OCI-LY7 (cell line): Measurements from ENCODE around the gene SALL3.

Source experiments
- CTCF ChIP-seq: fragments of 200-600 bp; sonication (generic); conservative IDR thresholded peaks from 2 replicates; pipeline ENCODE4 v1.5.1; 2014; ENCODE audit warnings: mild to moderate bottlenecking, antibody characterized with exemption, low read length, moderate library complexity, mixed read lengths
- EZH2phosphoT487 ChIP-seq: fragments of 200-600 bp; sonication (generic); IDR thresholded peaks from 2 replicates; pipeline ENCODE4 v1.6.1; 2018; ENCODE audit warnings: low read depth, borderline replicate concordance, mild to moderate bottlenecking, mixed run types, antibody characterized with exemption, low read length, moderate library complexity, mixed read lengths

GRCh38 chr18:78957140-78957539, 22.5 kb upstream of the SALL3 start:
- TF ChIP-seq CTCF (no peak), EZH2phosphoT487 (no peak)
